DND-41 (cell line): ENCODE data around the gene FNDC8.

Experiments used
- CTCF ChIP-seq: IDR thresholded peaks from 2 replicates; pipeline ENCODE4 v1.5.1; 2012; ENCODE audit warnings: borderline replicate concordance, low read length, moderate library complexity, mild to moderate bottlenecking; ENCODE audit not compliant: poor library complexity, severe bottlenecking; ENCODE audit errors: extremely low read depth
- EZH2 ChIP-seq: IDR thresholded peaks from 3 replicates; pipeline ENCODE4 v1.6.1; 2012; ENCODE audit warnings: borderline replicate concordance, low read depth, mild to moderate bottlenecking, moderate library complexity, low read length, inconsistent platforms; ENCODE audit not compliant: severe bottlenecking

DNA sequence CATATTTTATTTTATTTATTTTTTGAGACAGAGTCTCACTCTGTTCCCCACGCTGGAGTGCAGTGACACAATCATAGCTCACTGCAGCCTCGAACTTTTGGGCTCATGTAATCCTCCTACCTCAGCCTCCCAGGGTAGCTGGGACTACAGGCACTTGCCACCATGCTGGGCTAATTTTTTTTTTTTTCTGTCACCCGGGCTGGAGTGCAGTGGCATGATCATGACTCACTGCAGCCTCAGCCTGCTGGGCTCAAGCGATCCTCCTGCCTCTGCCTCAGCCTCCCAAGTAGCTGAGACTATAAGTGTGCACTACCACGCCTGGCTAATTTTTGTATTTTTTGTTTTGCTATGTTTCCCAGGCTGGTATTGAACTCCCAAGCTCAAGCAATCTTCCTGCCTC is 43.3 kb downstream of the FNDC8 start:
- TF ChIP-seq CTCF = no peak
- no peak for TF ChIP-seq EZH2
